NT2/D1 (cell line): ENCODE measurements around the gene ZBTB7B.
"Not testable (repeated sequence)": the region's sequence is repeated elsewhere in the genome, so short reads cannot be mapped to it uniquely, and the experiment has no call there.

Source experiments
- DNase-seq: peaks from one replicate; pipeline ENCODE4 v3.0.0-alpha.2; 2011; ENCODE audit warnings: low read depth, low spot score
- H3K27me3 ChIP-seq: 2 replicates; pipeline ENCODE4 v1.6.0; 2011; ENCODE audit warnings: mild to moderate bottlenecking; ENCODE audit not compliant: insufficient read length, insufficient read depth
- H3K36me3 ChIP-seq: 2 replicates; pipeline ENCODE4 v1.6.1; 2011; ENCODE audit warnings: mild to moderate bottlenecking, low read length, mixed read lengths; ENCODE audit not compliant: insufficient read depth, insufficient read length
- H3K4me1 ChIP-seq: 2 replicates; pipeline ENCODE4 v1.5.1; 2011; ENCODE audit not compliant: insufficient read depth, insufficient read length
- H3K4me3 ChIP-seq: 2 replicates; pipeline ENCODE4 v1.5.1; 2011; ENCODE audit warnings: low read depth; ENCODE audit not compliant: insufficient read length
- H3K9ac ChIP-seq: 2 replicates; pipeline ENCODE4 v1.6.0; 2011; ENCODE audit warnings: low read depth; ENCODE audit not compliant: insufficient read length
- H3K9me3 ChIP-seq: 2 replicates; pipeline ENCODE4 v1.5.1; 2011; ENCODE audit warnings: mild to moderate bottlenecking, low read length; ENCODE audit not compliant: insufficient read depth
- SUZ12 ChIP-seq: IDR thresholded peaks from 2 replicates; pipeline ENCODE4 v1.6.1; 2011; ENCODE audit not compliant: insufficient read length, insufficient read depth; ENCODE audit errors: extremely low read depth
- YY1 ChIP-seq: IDR thresholded peaks from 2 replicates; pipeline ENCODE4 v1.6.1; 2011; ENCODE audit not compliant: insufficient read length, insufficient read depth
- ZNF274 ChIP-seq: IDR thresholded peaks from 2 replicates; pipeline ENCODE4 v1.6.1; 2011; ENCODE audit warnings: mild to moderate bottlenecking, low read depth, low read length

The ZBTB7B gene

DNA sequence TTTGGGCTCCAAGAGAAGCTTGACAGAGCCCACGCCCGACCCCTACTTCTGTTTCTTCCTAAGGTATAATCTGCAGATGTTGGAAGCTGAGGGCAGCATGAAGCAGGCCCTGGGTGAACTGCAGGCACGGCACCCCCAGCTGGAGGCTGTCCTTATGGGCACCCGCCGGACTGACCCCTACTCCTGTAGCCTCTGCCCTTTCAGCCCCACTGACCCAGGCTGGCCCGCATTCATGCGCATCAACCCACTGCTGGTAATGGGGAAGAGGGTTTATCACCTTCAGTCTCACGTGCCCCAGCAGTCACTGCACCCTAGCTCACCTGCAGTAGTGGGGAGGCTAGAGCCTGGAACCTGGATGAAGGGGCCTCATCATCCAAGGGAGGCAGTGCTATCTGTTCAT is 12.3 kb upstream of the ZBTB7B start:
- no peak for DNase-seq
- Histone ChIP-seq H3K4me1 (peaks cover 23% of the 10 kb centered on the region), H3K27me3 (no peaks in the 10 kb centered on the region), H3K9me3 (no peaks in the 10 kb centered on the region), H3K36me3 (peaks cover 77% of the 10 kb centered on the region), H3K9ac (no peak overlapping the region), H3K4me3 (no peak overlapping the region)
- TF ChIP-seq ZNF274 (no peak), SUZ12 (no peak), YY1 (no peak)

DNA sequence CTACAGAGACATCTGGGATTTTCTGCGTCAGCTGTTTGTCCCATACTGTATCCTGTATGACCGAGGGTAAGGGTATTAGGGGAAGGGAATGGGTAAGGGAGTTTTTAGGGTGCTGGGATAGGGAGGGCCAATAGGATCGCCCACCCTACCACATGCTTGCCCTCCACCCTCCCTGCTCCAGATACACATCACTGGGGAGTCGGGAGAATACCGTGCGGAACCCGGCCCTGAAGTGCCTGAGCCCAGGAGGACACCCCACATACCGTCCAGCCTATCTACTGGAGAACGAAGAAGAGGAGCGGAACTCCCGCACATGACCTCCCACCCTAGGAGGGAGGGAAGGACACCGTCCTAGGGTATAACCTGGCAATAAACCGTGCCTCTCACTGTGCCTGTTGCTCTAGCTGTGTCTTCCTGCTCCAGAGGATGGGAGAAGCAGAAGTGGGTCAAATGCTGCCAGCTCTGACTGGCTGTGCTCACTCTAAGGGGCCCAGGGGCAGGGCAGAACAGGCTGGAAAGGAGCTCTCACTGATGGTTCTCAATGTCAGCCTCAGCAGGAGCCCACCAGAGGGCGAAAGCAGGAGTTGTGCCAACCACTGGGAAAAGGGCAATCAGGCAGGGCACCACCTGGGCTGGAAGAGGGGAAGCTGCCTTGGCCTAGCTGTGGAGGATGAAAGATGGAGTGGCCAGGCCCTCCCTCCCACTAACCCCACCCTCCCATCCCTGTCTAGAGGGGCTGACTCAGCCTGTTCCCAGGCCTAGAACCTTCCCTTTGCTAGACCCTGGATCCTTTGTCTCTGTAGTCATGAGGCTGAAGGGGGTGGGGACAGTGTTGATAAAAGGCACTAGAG is 9.7 kb upstream of the ZBTB7B start:
- no peak overlapping the region for H3K4me3 ChIP-seq
- no peaks in the 10 kb centered on the region for H3K27me3 ChIP-seq
- H3K36me3 ChIP-seq = peaks cover 56% of the 10 kb centered on the region
- TF ChIP-seq SUZ12 (no peak), YY1 (no peak), ZNF274 (no peak)
- no peak overlapping the region for H3K9ac ChIP-seq
- H3K4me1 ChIP-seq = peaks cover 26% of the 10 kb centered on the region
- no peaks in the 10 kb centered on the region for H3K9me3 ChIP-seq
- DNase-seq = no peak

DNA sequence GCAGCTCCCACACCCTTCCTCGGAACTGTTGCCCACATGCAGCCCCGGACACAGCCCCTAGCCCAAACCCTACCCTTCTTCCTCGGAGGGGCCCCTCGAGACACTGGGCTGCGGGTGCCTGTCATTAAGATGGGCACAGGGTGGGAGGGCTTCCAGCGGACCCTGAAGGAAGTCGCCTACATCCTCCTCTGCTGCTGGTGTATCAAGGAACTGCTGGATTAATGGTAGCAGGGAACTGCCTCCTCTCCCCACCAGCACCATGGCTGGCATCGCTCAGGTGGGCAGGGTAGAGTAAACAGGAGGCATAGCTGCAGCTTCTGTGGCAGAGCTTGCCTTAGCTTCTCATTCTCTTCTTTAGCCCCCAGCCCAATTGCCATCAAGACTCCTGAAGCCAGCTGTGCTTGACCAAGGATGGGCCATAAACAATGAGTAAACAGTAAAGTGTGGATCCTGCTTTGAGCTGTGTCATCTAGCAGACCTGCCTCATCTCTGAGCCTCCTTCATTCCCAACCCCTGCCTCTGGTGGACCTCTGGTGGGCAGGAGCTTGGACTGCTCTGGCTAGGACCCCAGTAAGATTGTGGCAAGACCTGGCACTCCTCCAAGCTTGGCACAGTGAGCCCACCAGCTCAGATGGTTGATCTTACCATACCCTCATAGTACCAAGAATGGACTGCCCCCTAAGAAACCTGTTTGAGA is 8.9 kb upstream of the ZBTB7B start, which contains the start of gene LENEP:
TSS of gene LENEP (plus strand) at position 15 of the 697 bp plus-strand sequence. CDS start at position 37, 22 bp downstream.
- H3K4me1 ChIP-seq = peaks cover 19% of the 10 kb centered on the region
- H3K27me3 ChIP-seq = no peaks in the 10 kb centered on the region
- DNase-seq = no peak
- no peaks in the 10 kb centered on the region for H3K9me3 ChIP-seq
- peaks cover 48% of the 10 kb centered on the region for H3K36me3 ChIP-seq
- TF ChIP-seq ZNF274 (no peak), SUZ12 (no peak), YY1 (no peak)
- H3K4me3 ChIP-seq = no peak within 1 kb of the TSS
- peak within 1 kb of the TSS; percentile 17 for H3K9ac ChIP-seq

DNA sequence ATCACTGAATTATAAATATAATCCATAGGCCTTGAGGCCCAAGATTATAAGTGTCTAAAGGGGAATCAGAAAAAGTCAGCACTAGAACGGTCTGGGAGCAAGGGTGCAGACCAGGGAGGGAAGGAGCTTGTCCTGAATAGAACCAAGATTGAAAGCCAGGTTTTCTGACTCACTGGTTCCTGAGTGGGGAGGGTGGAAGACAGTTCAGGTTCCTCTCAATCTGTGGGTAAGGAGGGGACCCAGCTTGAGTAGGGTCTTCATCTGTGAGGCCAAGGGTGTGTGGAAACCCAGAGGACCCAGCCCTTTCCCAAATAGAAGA is 8.4 kb upstream of the ZBTB7B start:
- no peak overlapping the region for H3K9ac ChIP-seq
- H3K4me1 ChIP-seq = peaks cover 19% of the 10 kb centered on the region
- peaks cover 43% of the 10 kb centered on the region for H3K36me3 ChIP-seq
- no peak for DNase-seq
- H3K9me3 ChIP-seq = no peaks in the 10 kb centered on the region
- TF ChIP-seq YY1 (no peak), ZNF274 (no peak), SUZ12 (no peak)
- no peak overlapping the region for H3K4me3 ChIP-seq
- H3K27me3 ChIP-seq = no peaks in the 10 kb centered on the region

DNA sequence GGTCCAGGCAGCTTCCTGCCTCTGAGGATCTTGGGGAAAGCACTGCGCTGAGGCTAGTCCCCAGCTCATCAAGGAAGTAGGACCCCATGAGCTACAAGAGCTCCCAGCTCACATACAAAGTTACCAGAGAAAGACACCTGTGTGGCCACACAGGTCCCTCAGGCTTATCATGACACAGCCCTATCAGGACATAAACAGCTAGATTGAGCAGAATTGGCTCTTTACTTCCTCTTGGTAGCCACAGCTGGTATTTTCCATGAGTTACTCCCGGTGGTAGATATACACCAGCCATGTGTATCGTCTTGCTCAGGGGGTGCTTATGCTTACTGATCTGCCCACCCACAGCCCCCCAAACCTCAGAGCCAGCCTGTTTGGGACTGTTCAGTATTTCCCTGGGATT is 8.0 kb upstream of the ZBTB7B start:
- Histone ChIP-seq H3K36me3 (peaks cover 40% of the 10 kb centered on the region), H3K9ac (no peak overlapping the region), H3K27me3 (no peaks in the 10 kb centered on the region), H3K4me1 (peaks cover 19% of the 10 kb centered on the region), H3K9me3 (no peaks in the 10 kb centered on the region), H3K4me3 (no peak overlapping the region)
- no peak for DNase-seq
- TF ChIP-seq SUZ12 = no peak
- no peak for TF ChIP-seq ZNF274

DNA sequence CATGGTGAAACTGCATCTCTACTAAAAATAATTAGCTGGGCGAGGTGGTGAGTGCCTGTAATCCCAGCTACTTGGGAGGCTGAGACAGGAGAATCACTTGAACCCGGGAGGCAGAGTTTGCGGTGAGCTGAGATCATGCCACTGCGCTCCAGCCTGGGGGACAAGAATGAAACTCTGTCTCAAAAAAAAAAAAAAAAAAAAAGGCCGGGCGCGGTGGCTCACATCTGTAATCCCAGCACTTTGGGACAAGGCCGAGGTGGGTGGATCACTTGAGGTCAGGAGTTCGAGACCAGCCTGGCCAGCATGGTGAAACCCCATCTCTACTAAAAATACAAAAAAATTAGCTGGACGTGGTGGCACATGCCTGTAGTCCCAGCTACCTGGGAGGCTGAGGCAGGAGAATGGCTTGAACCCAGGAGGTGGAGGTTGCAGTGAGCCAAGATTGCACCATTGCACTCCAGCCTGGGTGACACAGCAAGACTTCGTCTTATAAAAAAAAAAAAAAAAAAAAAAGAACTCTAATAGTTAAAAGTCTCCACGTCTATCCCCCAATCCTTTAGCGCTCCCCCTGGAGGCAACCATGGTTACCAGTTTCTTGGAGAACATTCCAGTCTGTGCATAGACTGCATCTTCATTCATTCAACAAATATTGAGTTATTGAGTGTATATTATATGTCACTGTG is 7.2 kb upstream of the ZBTB7B start:
- DNase-seq, H3K9ac ChIP-seq, H3K9me3 ChIP-seq, H3K27me3 ChIP-seq, H3K4me3 ChIP-seq: not testable (repeated sequence)
- Histone ChIP-seq H3K36me3 (peaks cover 31% of the 10 kb centered on the region), H3K4me1 (peaks cover 19% of the 10 kb centered on the region)
